CD4-positive, alpha-beta T cell treated with Interleukin-4 for 4 hours (primary cell): Measurements from ENCODE around the gene GGT7.
"Not testable (repeated sequence)": the region's sequence is repeated elsewhere in the genome, so short reads cannot be mapped to it uniquely, and the experiment has no call there.

Experiments
- DNase-seq: peaks from one replicate; pipeline ENCODE4 v3.0.0-alpha.2; 2020

The GGT7 gene

DNA sequence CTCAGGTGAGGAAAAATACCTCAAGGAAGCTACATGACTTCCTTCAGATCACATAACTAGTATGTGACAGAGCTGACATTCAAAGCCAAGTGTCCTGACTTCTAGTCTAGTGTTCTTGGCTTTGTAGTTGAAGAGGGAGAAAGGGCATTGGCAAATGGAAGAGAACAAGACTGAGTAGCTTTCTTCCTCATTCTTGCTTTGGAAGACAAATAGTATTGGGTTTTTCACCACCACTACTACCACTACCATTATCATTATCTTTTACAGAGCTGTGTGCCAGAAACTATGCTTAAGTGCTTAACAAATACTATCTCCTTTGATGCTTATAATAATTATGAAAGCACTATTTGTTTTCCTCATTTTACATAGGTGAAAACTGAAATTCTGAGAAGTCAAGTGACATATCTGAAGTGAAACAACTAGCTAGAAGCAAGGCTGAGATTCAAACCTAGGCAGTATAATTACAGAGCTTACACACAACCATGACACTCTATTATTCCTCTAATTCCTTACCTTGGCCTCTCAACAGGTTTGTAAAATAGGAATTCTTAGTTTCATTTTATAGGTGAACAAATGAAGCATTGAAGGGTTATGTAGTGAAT, 10.5 kb upstream of the GGT7 start:
- DNase-seq = no peak

- DNase-seq = no peak
Observed at GRCh38 chr20:34881689-34882088, 9.0 kb upstream of the GGT7 start.

DNA sequence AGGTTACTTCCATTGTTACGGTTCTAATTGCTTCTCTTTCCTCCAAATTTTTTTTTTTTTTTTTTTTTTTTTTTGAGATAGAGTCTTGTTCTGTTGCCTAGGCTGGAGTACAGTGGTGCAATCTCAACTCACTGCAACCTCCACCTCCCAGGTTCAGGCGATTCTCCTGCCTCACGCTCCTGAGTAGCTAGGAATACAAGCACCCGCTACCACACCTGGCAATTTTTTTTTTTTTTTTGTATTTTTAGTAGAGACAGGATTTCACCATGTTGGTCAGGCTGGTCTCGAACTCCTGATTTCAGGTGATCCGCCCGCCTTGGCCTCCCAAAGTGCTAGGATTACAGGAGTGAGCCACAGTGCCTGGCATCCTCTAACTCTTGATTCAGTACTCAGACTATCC, 8.3 kb upstream of the GGT7 start:
- DNase-seq = not testable (repeated sequence)

DNA sequence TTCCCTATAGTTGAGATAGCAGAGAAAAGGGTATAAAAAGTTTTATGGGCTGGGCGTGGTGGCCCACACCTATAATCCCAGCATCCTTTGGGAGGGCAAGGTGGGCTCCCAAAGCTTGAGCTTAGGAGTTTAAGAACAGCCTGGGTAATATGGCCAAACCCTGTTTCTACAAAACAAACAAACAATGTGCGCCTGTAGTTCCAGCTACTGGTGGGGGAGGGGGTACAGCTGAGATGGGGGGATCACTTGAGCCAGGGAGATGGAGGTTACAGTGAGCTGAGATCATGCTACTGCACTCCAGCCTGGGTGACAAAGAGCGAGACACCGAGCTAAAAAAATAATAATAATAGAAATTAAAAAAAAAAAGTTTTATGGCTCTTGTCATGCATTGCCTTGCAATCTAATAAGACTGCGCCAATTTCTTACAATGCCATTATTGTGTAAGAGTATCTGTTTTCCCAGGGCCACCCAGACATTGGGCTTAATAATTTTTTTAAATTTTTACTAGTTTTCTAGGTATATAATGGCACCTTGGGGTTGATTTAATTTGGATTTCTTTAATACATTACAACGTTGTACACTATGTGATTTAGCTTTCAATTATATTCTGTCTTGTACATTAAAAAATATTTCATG, 7.7 kb upstream of the GGT7 start:
- DNase-seq = no peak

DNA sequence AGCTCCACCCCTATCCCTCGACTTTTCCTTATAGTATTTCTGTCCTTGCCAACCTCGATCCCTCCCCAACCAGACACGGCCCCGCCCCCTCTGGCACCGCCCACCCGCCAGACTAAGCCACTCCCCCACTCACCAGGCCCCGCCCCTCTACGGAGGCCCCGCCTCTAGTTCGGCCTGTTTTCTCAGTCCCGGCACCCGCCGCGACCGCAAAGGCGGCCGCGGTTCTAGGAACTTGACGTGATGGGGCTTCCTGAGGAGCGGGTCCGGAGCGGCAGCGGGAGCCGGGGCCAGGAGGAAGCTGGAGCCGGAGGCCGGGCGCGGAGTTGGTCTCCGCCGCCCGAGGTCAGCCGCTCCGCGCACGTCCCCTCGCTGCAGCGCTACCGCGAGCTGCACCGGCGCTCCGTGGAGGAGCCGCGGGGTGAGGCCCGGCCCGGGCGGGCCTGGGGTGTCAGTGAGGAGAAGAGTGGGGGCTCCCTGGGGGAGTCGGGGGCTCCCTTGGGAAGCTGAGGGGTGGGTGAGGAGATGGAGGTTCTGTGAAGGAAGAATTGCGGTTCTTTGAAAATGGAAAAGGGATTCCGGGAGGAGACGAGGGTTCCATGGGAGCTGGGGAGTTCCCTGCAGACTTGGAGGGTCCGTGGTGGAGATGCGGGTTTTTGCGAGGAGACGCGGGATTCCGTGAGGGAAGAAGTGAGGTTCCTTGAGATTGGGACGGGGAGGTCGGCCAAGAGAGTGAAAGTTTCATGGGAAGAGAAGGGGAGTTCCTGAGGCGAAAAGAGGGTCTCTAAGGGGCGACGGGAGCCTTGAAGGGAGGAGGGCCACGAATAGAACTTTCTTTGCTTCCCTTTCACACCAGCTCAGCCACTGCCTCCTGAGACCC, 4.0 kb upstream of the GGT7 start, which contains the start of gene ACSS2:
TSS of gene ACSS2 (plus strand) at position 207 of the 877 bp plus-strand sequence. CDS start at position 241, 34 bp downstream.
- DNase-seq = no peak

DNA sequence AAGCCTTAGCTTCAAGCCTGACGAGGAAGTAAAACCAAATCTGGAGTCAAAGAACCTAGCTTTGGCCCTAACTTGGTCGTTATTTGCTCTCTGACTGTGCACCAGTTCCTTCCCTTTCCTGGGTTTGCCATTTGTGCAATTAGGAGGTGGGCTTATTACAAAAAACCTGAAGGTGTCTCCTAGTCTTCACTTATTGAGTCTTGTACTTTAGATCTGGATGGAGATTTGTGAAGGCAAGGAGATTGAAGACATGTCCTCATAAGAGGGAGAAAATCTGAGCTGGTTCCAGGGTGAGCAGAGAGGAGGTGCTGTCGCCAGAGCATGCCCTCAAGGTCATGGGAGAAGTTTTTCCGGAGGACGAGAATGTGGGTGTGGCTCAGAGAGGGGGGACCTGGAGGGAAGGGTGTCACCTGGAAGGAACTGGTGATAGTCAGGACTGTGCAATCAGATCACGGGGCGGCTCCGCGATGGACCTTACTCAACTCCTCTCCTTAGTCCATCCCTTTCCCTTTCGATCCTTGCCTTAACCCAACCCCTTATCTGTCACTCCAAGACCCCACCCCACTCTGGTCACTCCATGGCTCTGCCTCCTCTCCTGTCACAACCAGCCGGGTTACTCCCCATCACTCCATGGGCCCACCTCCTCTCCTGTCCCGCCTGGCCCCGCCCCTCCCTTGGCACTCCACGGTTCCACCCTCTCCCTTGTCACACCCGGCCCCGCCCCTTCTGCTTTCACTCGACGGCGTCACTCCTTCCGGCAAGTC, 3.2 kb upstream of the GGT7 start:
- DNase-seq = peak; percentile 94

- peak; percentile 48 for DNase-seq
Observed at GRCh38 chr20:34874094-34874654, 1.5 kb upstream of the GGT7 start.

GRCh38 chr20:34873583-34874093, 982 bp upstream of the GGT7 start:
- DNase-seq = no peak

DNA sequence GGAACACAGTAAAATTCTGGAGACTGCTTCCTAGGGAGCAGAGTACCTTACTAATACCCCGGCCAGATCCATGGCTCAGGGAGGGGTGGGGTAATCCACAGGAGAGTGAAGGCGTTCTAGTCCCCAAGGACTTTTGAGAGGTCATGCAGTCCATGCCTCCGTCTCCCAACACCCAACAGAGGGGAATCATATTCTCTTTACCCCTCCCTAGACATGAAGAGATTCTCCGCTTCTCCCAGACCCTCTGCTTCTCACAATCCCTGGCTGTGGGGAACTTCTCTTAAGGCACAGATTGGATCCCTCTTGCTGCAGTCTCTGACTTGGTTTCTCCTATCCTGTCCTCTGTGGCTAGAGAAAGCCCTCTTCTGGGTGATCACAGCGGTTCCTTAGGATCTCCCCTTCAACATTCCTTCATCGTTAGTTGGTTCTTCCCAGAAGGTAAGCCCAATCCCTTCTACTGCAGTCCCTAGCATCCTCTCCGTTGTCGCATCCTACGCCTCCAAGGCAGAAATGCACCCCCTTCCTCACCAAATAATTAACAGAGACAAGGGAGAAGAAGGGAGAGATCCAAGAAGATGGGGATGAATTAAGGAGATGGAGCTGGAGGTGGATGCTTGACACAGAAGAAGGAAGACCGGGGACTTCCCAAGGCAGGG, 562 bp downstream of the GGT7 start:
- no peak for DNase-seq

- no peak for DNase-seq
Observed at GRCh38 chr20:34871320-34871926, 1.2 kb downstream of the GGT7 start.

- no peak for DNase-seq
Observed at GRCh38 chr20:34864216-34864615, 8.4 kb downstream of the GGT7 start.

GRCh38 chr20:34863421-34863965, 9.2 kb downstream of the GGT7 start:
- DNase-seq = no peak

GRCh38 chr20:34862724-34863123, 9.9 kb downstream of the GGT7 start:
- DNase-seq = no peak

GRCh38 chr20:34861386-34862084, 11.1 kb downstream of the GGT7 start:
- no peak for DNase-seq

GRCh38 chr20:34859826-34860545, 12.7 kb downstream of the GGT7 start:
- no peak for DNase-seq

GRCh38 chr20:34859367-34859766, 13.3 kb downstream of the GGT7 start:
- DNase-seq = no peak

- DNase-seq = no peak
Observed at GRCh38 chr20:34852298-34852697, 20.4 kb downstream of the GGT7 start.

- no peak for DNase-seq
Observed at GRCh38 chr20:34850969-34851368, 21.7 kb downstream of the GGT7 start.

DNA sequence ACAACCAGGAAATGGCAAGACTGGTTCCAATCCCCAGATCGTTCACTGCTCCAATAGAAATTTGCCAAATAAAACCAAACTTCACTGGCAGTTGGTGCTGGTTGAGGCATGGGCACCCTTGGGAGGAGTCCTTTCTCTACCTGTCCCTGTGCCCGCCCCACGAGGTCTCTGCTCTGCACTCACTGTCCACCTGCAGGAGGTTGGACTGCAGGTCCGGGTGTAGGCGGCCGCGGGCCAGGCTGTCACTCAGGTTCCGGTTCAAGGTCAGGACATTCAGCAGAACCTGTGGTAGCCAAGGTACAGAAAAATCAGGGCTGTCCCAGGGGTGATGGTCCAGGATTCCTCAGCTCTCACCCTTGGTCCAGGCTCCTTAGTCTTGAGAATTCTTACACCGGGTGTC, 22.9 kb downstream of the GGT7 start:
- no peak for DNase-seq

- no peak for DNase-seq
Observed at GRCh38 chr20:34848597-34848996, 24.1 kb downstream of the GGT7 start.
